Stimulated activated naive CD8-positive, alpha-beta T cell treated with anti-CD3 and anti-CD28 coated beads, Interleukin-15, Interleukin-2, amounts not matched to agents 100 ng/mL and 50 ng/mL, for 24 hours (primary cell): ENCODE measurements around the gene CANT1.
"Not testable (repeated sequence)": the region's sequence is repeated elsewhere in the genome, so short reads cannot be mapped to it uniquely, and the experiment has no call there.

Source experiments
- H3K27ac Mint-ChIP-seq: one replicate; pipeline ENCODE4 v1.8.0; 2021; ENCODE audit warnings: mild to moderate bottlenecking, mixed read lengths
- H3K27me3 Mint-ChIP-seq: one replicate; pipeline ENCODE4 v1.8.0; 2021; ENCODE audit warnings: mixed read lengths
- H3K36me3 Mint-ChIP-seq: one replicate; pipeline ENCODE4 v1.8.0; 2021; ENCODE audit warnings: low read depth, mixed read lengths
- H3K4me1 Mint-ChIP-seq: one replicate; pipeline ENCODE4 v1.8.0; 2021; ENCODE audit warnings: low read depth, mixed read lengths
- H3K4me3 Mint-ChIP-seq: one replicate; pipeline ENCODE4 v1.8.0; 2021; ENCODE audit warnings: mild to moderate bottlenecking, mixed read lengths
- H3K9me3 Mint-ChIP-seq: one replicate; pipeline ENCODE4 v1.8.0; 2021; ENCODE audit warnings: mixed read lengths

CANT1 gene

GRCh38 chr17:79023886-79024771, 14.6 kb upstream of the CANT1 start, which contains the start of gene C1QTNF1:
C1QTNF1 (plus strand) TSS chr17:79024169; CDS start chr17:79043969, 19,800 bp downstream.
- Mint-ChIP-seq H3K27ac (peak within 1 kb of the TSS; percentile 36), H3K27me3 (peaks cover 24% of the 10 kb centered on the region), H3K36me3 (no peaks in the 10 kb centered on the region), H3K4me3 (peak within 1 kb of the TSS; percentile 80), H3K9me3 (no peaks in the 10 kb centered on the region), H3K4me1 (peaks cover 4% of the 10 kb centered on the region)

- Mint-ChIP-seq H3K27me3 (peaks cover 22% of the 10 kb centered on the region), H3K27ac (no peak overlapping the region), H3K4me3 (peak overlapping the region; percentile 6), H3K9me3 (no peaks in the 10 kb centered on the region), H3K36me3 (no peaks in the 10 kb centered on the region), H3K4me1 (peaks cover 4% of the 10 kb centered on the region)
Observed at GRCh38 chr17:79023180-79023705, 13.7 kb upstream of the CANT1 start.

DNA sequence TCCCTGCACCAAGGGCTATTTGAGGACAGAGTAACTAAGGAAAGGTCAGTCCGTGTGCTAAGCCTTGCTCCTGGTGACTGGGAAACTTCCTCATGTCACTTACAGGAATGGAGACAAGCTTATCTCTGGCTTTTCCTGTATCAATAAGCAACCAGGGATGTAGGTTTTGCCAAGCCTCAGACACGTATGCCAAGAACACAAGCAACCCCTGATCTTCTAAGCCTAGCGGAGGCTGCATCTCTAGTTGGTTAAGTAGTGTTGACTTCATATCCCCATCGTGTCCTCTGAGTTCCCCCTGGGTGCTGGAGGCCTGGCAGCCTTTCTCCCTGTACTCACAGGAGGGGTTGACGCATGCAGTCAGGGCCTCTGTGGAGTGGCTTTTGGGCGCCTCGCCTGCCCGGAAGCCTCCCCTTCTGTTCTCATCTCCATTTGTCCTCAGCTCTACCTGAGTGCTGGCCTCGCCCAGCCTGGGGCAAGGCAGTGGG, 13.0 kb upstream of the CANT1 start:
- peaks cover 15% of the 10 kb centered on the region for H3K27me3 Mint-ChIP-seq
- no peak overlapping the region for H3K4me3 Mint-ChIP-seq
- H3K27ac Mint-ChIP-seq = no peak overlapping the region
- H3K9me3 Mint-ChIP-seq = no peaks in the 10 kb centered on the region
- peaks cover 4% of the 10 kb centered on the region for H3K4me1 Mint-ChIP-seq
- H3K36me3 Mint-ChIP-seq = no peaks in the 10 kb centered on the region

DNA sequence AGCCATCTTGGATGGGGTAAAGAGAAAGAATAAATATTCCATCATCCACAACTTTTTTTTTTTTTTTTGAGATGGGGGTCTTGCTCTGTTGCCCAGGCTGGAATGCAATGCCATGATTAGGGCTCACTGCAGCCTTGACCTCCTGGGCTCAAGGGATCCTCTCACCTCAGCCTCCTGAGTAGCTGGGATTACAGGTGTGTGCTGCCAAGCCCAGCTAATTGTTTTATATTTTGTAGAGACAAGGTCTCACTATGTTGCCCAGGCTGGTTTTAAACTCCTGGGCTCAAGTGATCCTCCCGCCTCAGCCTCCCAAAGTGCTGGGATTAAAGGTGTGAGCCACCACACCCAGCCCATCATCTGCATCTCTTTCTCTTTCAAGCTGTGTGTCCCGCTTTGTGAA, 12.4 kb upstream of the CANT1 start:
- not testable (repeated sequence) for H3K9me3 Mint-ChIP-seq, H3K27ac Mint-ChIP-seq, H3K4me1 Mint-ChIP-seq, H3K36me3 Mint-ChIP-seq, H3K4me3 Mint-ChIP-seq
- H3K27me3 Mint-ChIP-seq = peaks cover 14% of the 10 kb centered on the region

DNA sequence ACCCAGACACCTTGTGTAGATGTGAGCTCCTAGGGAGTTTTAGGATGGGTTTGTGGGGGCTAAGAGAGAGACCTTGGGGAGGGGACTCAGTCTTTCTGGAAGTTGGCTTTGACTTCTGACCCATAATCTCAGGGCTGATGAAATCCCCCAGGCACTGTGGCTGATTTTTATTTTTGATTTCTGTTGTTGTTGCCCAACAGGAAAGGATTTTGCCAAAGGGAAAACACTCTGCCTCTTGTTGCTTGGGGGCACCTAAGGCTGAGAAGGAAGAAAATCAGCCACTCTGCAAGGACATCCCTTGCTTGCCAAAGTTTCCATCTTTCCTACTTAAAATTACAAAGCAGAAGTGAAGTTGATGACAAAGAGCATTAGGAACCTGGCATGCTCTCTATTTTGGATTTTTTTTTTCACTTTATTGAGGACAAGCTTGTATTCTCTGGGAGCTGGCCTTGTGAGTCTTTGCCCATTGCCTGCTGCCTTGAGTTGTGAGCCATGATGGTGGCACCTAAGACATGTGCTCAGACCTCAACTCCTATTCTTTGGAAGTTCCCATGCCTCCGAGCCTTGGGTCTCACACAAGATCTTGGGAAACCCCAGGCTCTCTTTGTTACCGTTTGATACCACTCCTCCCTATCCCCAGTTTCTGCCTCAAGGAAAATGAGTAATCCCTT, 11.2 kb upstream of the CANT1 start:
- peaks cover 4% of the 10 kb centered on the region for H3K4me1 Mint-ChIP-seq
- no peaks in the 10 kb centered on the region for H3K36me3 Mint-ChIP-seq
- no peaks in the 10 kb centered on the region for H3K9me3 Mint-ChIP-seq
- no peak overlapping the region for H3K27ac Mint-ChIP-seq
- H3K4me3 Mint-ChIP-seq = no peak overlapping the region
- peaks cover 9% of the 10 kb centered on the region for H3K27me3 Mint-ChIP-seq

DNA sequence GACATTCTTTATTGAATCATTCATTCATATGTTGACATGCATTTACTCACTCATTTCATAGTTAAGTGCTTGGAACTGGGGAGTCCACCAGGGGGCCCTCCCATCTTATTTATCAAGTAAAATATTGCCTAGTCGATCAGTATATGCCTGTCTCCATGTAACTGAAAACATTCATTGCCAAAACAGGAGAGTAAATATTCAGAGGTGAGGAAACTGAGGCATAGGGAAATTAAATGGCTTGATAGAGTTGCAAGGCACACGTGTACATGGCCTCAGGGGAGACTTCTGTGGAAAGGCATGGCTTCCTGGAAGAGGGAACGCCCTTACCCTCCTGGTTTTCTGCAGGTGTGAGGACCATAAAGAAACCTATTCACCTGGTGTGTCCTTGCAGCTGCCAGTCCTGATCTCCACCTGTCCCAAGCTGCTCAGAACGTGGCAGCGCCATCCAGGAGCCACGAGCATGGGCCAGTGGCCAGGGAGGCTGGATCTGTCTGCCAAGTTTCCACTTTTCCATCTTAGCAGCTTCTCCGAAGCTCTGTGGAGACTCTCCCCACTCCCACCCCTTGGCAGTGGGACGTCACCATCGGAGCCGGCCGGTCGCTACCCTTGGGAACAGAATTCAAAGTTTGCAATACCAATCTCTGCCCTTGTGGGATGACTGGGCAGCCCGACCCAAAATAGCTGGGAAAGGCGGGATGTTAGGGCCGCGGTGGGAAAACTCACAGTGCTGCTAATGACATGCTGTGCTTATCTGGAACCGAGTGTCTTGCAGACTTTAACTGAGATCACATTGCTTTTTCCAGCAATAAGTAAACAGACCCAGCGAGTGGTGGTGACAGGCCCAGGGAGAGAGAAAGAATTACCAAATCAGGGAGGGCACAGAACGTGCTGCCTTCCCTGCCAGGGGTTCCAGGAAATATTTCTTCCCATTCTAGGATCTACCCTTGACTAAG, 10.3 kb upstream of the CANT1 start:
- Mint-ChIP-seq H3K27ac (no peak overlapping the region), H3K36me3 (no peaks in the 10 kb centered on the region), H3K9me3 (no peaks in the 10 kb centered on the region), H3K4me3 (no peak overlapping the region), H3K27me3 (peaks cover 4% of the 10 kb centered on the region), H3K4me1 (peaks cover 4% of the 10 kb centered on the region)

GRCh38 chr17:79019261-79019631, 9.7 kb upstream of the CANT1 start:
- Mint-ChIP-seq H3K27me3 (peaks cover 4% of the 10 kb centered on the region), H3K4me3 (no peak overlapping the region), H3K4me1 (peaks cover 3% of the 10 kb centered on the region)

DNA sequence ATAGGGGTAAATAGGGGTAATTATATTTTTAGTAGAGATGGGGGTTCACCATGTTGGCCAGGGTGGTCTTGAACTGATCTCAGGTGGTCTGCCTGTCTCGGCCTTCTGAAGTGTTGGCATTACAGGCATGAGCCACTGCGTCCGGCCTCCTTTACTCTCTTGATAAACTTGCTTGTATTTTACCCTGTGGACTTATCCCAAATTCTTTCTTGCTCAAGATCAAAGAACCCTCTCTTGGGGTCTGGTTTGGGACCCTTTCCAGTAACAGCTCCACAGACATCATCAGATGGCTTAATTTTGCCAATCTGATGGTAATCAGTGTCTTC, 8.8 kb upstream of the CANT1 start:
- peaks cover 4% of the 10 kb centered on the region for H3K9me3 Mint-ChIP-seq
- peaks cover 4% of the 10 kb centered on the region for H3K27me3 Mint-ChIP-seq
- no peak overlapping the region for H3K4me3 Mint-ChIP-seq
- H3K27ac Mint-ChIP-seq = no peak overlapping the region
- peaks cover 4% of the 10 kb centered on the region for H3K36me3 Mint-ChIP-seq
- H3K4me1 Mint-ChIP-seq = no peaks in the 10 kb centered on the region

More at GRCh38 chr17:79019261-79019631, 9.7 kb upstream of the CANT1 start:
- no peak overlapping the region for H3K27ac Mint-ChIP-seq
- H3K9me3 Mint-ChIP-seq = peaks cover under 1% of the 10 kb centered on the region
- peaks cover under 1% of the 10 kb centered on the region for H3K36me3 Mint-ChIP-seq

DNA sequence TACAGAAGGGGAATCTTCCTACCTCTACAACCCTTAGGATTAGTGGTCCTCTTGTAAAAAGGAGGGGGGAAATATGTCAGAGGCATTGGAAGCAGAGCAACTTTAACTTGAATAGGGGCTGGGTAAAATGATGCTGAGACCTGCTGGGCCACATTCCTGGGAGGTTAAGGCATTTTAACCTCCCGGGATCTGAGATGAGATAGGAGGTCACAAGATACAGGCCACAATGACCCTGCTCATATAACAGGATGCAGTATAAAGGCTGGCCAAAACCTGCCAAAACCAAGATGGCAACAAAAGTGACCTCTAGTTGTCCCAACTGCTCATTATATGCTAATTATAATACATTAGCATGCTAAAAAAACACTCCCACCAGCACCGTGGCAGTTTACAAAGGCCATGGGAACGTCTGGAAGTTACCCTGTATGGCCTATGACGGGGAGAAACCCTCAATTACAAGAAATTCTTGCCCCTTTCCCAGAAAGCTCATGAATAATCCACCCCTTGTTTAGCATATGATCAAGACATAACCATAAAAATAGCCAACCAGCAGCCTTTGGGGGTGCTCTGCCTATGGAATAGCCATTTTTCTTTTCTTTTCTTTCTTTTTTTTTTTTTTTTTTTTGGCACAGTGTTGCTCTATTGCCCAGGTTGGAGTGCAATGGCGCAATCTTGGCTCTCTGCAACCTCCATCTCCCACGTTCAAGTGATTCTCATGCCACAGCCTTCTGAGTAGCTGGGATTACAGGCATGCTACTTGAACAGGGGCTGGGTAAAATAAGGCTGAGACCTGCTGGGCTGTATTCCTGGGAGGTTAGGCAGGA, 8.2 kb upstream of the CANT1 start:
- Mint-ChIP-seq H3K27me3 (peaks cover 4% of the 10 kb centered on the region), H3K9me3 (peaks cover 4% of the 10 kb centered on the region), H3K4me3 (no peak overlapping the region), H3K27ac (no peak overlapping the region), H3K36me3 (peaks cover 4% of the 10 kb centered on the region), H3K4me1 (no peaks in the 10 kb centered on the region)

GRCh38 chr17:79014158-79014758, 4.7 kb upstream of the CANT1 start:
- Mint-ChIP-seq H3K9me3 (peaks cover 4% of the 10 kb centered on the region), H3K27me3 (peaks cover 4% of the 10 kb centered on the region), H3K27ac (no peak overlapping the region), H3K4me3 (no peak overlapping the region), H3K4me1 (peaks cover 15% of the 10 kb centered on the region), H3K36me3 (peaks cover 4% of the 10 kb centered on the region)

DNA sequence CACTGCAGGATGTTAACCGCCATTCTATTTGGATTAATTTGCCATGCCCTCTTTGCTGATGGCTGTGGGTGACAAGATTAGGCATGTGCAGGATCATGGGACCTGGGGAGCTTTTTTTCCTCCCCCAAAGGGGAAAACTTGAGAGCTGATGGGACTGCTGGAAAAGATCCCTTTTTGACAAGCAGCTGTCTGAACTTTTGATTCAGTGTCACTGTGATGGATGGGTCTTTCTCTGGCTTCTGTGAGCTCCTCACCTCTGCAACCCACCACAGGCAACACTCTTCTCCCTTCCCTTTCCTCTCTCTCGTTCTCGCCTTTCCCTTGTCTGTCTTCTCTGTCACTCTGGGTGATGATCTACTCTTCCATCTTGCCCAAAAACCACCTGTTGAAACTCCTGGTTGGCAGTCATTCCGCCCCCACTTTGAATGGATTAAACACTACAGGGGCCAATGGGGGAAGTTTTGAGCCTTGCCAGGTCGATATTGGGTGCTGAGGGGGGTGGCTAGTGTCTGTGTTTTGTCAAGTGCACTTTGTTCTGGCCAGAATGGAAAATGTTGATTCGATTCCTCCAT, 3.1 kb upstream of the CANT1 start:
- no peak overlapping the region for H3K27ac Mint-ChIP-seq
- peaks cover 4% of the 10 kb centered on the region for H3K36me3 Mint-ChIP-seq
- H3K4me1 Mint-ChIP-seq = peaks cover 28% of the 10 kb centered on the region
- H3K9me3 Mint-ChIP-seq = peaks cover 4% of the 10 kb centered on the region
- H3K27me3 Mint-ChIP-seq = peaks cover 4% of the 10 kb centered on the region
- no peak overlapping the region for H3K4me3 Mint-ChIP-seq

DNA sequence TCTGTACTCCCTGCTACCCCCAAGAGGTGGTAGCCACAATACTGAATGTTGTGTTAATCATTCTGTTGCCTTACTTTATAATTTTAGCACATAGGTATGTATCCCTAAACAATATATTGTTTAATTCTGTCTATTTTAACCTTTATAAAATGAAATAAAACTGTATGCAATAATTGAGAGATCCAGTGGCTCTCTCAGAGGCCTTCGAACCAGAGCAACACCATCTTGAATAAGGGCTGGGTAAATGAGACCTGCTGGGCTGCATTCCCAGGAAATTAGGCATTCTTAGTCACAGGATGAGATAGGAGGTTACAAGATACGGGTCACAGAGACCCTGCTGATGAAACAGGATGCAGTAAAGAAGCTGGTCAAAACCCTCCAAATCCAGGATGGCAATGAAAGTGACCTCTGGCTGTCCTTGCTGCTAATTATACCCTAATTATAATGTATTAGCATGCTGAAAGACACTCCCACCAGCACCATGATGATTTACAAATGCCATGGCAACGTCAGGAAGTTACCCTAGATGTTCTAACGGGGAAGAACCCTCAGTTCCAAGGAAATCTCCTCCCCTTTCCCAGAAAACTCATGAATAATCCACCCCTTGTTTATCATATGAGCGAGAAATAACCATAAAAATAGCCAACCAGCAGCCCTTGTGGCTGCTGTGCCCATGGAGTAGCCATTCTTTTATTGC, 2.0 kb upstream of the CANT1 start:
- Mint-ChIP-seq H3K27me3 (peaks cover 4% of the 10 kb centered on the region), H3K36me3 (peaks cover 8% of the 10 kb centered on the region), H3K9me3 (peaks cover 4% of the 10 kb centered on the region), H3K4me1 (peaks cover 38% of the 10 kb centered on the region), H3K4me3 (peak overlapping the region; percentile 87), H3K27ac (no peak overlapping the region)

- H3K27ac Mint-ChIP-seq = peak overlapping the region; percentile 92
Observed at GRCh38 chr17:79010304-79010646, 711 bp upstream of the CANT1 start.

More at GRCh38 chr17:79010304-79010646, 711 bp upstream of the CANT1 start:
- peaks cover 4% of the 10 kb centered on the region for H3K27me3 Mint-ChIP-seq
- H3K36me3 Mint-ChIP-seq = peaks cover 8% of the 10 kb centered on the region
- H3K4me1 Mint-ChIP-seq = peaks cover 50% of the 10 kb centered on the region
- H3K4me3 Mint-ChIP-seq = peak overlapping the region; percentile 87
- peaks cover 4% of the 10 kb centered on the region for H3K9me3 Mint-ChIP-seq
